Mucosa of rectum (tissue), 2 donors: ENCODE data around the gene SYT2.
"Not testable (repeated sequence)": the region's sequence is repeated elsewhere in the genome, so short reads cannot be mapped to it uniquely, and the experiment has no call there.

Experiments used
- H3K27ac ChIP-seq, 2 donors: one replicate each; pipeline ENCODE4 v1.7.0; 2013; ENCODE audit warnings: inconsistent platforms in 2 of 2, low read depth in 2 of 2, low read length in 2 of 2
- H3K27me3 ChIP-seq, 2 donors: one replicate each; pipeline ENCODE4 v1.7.0; 2013; ENCODE audit warnings: low read length in 2 of 2; ENCODE audit not compliant: control insufficient read depth in 2 of 2, insufficient read depth in 2 of 2
- H3K36me3 ChIP-seq, 2 donors: one replicate each; pipeline ENCODE4 v1.7.0; 2013; ENCODE audit warnings: low read length in 2 of 2; ENCODE audit not compliant: control insufficient read depth in 2 of 2, insufficient read depth in 2 of 2
- H3K4me1 ChIP-seq, 2 donors: one replicate each; pipeline ENCODE4 v1.7.0; 2013; ENCODE audit warnings: low read length in 2 of 2, mild to moderate bottlenecking in 1 of 2; ENCODE audit not compliant: control insufficient read depth in 2 of 2, insufficient read depth in 2 of 2
- H3K4me3 ChIP-seq, 2 donors: one replicate each; pipeline ENCODE4 v1.7.0; 2013; ENCODE audit warnings: low read length in 2 of 2
- H3K9ac ChIP-seq, 2 donors: one replicate each; pipeline ENCODE4 v1.7.0; 2013; ENCODE audit warnings: low read length in 2 of 2, low read depth in 1 of 2, mild to moderate bottlenecking in 1 of 2
- H3K9me3 ChIP-seq, 2 donors: one replicate each; pipeline ENCODE4 v1.7.0; 2013; ENCODE audit warnings: low read length in 2 of 2; ENCODE audit not compliant: control insufficient read depth in 2 of 2
- donor health status: healthy.
- donor health status: Normal muscosa, but diverticular disease.

The SYT2 gene

GRCh38 chr1:202648605-202649226 is 61.5 kb downstream of the SYT2 start:
- H3K4me3 ChIP-seq, result no peak overlapping the region
- H3K9ac ChIP-seq, result no peak overlapping the region
- H3K36me3 ChIP-seq, result no peaks in the 10 kb centered on the region
- no peaks in the 10 kb centered on the region for H3K9me3 ChIP-seq
- no peak overlapping the region for H3K27ac ChIP-seq
- H3K4me1 ChIP-seq, result no peaks in the 10 kb centered on the region
- peaks cover 10 to 14% of the 10 kb centered on the region in 2 donors for H3K27me3 ChIP-seq

DNA sequence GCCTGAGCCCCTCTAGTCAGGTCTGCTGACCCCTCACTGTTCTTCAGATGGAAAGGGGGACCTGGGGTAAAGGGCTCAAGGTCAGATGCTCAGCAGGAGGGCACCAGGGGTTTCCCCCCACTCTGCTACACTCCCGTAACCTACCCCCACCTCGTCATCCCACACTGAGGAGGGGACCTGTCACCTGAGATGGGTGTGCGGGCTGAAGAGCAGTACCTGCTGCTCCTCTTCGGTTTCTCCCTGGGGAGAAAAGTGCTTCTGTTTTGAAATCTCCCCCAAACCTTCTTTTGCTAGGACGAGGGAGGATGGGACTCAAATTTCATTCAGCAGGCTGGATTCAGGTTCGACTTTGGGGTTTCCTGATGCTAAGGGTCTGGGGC is 65.2 kb downstream of the SYT2 start:
- no peak overlapping the region for H3K27ac ChIP-seq
- peaks cover 4 to 5% of the 10 kb centered on the region in 2 donors for H3K4me1 ChIP-seq
- peaks cover 13 to 24% of the 10 kb centered on the region in 2 donors for H3K27me3 ChIP-seq
- H3K9me3 ChIP-seq, result no peaks in the 10 kb centered on the region
- H3K36me3 ChIP-seq, result no peaks in the 10 kb centered on the region
- H3K9ac ChIP-seq, result no peak overlapping the region
- H3K4me3 ChIP-seq, result no peak overlapping the region

DNA sequence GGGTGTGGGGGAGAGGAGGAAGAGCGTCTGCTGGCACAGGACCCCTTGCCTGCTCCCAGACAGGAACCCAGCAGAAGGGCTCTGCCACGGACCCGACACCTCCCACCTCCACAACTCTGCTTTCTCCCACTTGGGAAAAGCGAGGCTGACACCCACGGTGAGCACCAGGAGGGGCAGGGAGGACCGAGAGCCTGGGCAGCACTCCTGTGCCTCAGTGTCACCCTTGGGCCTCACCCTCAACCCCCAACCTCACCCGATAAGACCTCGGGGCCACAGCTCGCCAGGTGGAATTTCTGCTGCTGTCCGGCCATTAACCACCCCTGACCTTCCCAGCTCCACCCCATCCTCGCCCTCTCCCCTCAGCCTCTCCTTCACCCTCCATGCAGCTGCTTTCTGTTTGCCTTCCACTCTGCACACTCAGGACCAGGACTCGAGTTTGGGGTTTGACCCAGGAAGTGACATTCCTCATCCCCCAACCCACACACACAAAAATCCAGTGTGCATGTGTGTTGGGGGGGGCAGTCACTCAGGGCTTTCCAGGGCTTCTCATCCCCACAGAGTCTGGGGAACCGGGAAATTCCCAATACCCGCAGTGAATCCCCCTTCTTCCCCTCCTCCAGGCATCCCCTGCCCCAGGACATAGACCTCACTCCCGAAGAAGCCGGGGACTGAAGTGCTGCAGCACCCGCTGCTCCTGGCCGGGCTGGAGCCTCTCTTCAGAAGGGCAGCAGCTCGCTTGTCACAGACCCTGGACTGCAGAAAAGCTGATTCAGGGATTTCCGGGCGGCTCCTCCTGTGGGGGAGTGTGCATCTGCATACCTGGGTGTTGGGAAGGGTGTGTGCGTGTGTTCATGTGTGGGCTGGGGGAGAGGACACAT is 65.8 kb downstream of the SYT2 start:
- Histone ChIP-seq H3K36me3 (no peaks in the 10 kb centered on the region), H3K27ac (no peak overlapping the region), H3K4me3 (no peak overlapping the region), H3K9ac (no peak overlapping the region), H3K9me3 (no peaks in the 10 kb centered on the region), H3K4me1 (peaks cover 8 to 9% of the 10 kb centered on the region in 2 donors), H3K27me3 (peaks cover 13 to 24% of the 10 kb centered on the region in 2 donors)

DNA sequence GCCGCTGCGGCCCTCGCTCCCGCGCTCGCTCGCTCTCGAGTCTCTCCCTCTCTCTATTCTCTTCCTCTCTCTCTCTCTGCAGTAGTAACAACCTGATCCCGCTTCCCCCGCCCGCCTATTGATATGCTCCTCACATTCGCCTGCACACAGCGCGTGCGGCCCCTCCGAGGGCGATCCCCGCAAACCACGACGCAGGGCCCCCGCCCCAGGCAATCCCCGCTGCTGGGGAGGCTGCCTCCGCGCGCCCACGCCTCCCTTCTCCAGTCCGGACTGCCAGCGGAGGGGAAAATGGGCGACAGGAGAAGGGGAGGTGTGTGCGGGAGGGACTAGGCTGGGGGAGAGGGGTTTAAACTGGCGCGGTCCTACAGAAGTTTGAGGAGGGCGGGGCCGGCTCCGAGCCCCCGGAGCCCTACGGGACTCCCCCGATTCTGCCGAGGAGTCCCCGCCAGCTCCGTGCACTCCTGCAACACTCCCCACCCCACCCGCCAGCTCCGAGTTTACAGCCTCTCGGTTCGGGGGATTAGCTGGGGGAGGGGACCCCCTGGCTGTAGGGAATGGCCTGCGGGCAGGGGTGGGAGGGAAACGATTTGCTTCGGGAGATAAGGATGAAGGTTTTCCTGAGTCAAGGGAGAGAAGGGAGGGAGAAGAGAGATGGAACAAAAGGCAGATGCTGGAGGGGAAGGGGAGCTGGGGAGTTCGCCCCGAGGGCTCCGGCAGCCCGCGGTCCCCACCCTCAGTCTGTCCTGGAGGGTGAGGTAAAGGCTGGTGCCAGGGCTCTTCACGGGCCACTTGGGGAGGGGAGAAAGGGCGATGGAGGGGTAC is 66.6 kb downstream of the SYT2 start:
- Histone ChIP-seq H3K36me3 (no peaks in the 10 kb centered on the region), H3K9me3 (no peaks in the 10 kb centered on the region), H3K4me3 (peak overlapping the region; percentile 26 to 35), H3K27me3 (peaks cover 13 to 24% of the 10 kb centered on the region in 2 donors), H3K4me1 (peaks cover 15 to 16% of the 10 kb centered on the region in 2 donors), H3K27ac (no peak overlapping the region), H3K9ac (no peak overlapping the region)

GRCh38 chr1:202642619-202643291 is 67.5 kb downstream of the SYT2 start:
- peaks cover 13 to 24% of the 10 kb centered on the region in 2 donors for H3K27me3 ChIP-seq
- no peaks in the 10 kb centered on the region for H3K9me3 ChIP-seq
- peaks cover 18 to 19% of the 10 kb centered on the region in 2 donors for H3K4me1 ChIP-seq
- no peaks in the 10 kb centered on the region for H3K36me3 ChIP-seq
- H3K9ac ChIP-seq, result no peak overlapping the region
- H3K4me3 ChIP-seq, result peak overlapping the region; percentile 41 to 43
- H3K27ac ChIP-seq, result no peak overlapping the region

DNA sequence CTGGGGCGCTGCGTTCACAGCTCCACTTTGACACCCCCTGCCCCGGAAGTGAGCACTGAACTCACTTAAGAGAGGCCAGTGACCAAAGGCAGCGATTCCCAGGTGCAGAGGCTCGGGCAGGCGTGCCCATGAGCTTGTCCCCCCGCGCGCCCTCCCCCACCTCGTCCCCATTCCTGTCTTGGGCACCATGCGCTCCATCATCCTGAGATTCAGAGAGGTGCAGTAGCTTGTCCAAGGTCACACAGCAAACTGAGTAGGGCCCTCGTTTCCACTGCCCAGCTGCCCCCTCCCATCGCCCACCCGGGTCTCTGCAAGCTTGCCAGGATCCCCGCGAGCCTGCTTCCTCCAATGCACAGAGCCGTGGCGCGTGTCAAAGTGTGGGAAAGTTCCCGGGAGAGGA is 68.0 kb downstream of the SYT2 start:
- Histone ChIP-seq H3K9me3 (no peaks in the 10 kb centered on the region), H3K4me1 (peaks cover 18 to 19% of the 10 kb centered on the region in 2 donors), H3K36me3 (no peaks in the 10 kb centered on the region), H3K27me3 (peaks cover 13 to 24% of the 10 kb centered on the region in 2 donors), H3K4me3 (peak overlapping the region; percentile 41 to 43), H3K27ac (no peak overlapping the region), H3K9ac (no peak overlapping the region)

DNA sequence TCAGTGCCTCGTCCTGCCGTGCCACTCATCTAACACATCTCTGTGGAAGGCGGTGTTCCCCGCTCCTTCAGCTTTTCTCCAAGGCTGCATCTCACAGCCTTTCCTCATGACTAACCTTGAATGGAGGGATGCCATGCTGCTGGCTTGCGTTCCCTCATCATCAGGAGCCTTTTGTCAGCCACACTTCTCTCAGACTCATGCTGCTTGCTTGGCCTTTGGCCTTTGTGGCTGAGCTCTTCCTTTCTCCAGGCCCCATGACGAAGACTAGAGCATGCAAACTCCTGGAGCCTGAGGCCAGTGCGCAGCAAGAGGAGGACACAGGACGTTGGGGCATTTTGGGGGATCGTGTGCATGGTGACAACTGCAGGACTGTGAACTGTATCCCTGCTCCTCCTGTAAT is 70.8 kb downstream of the SYT2 start:
- Histone ChIP-seq H3K9ac (no peak overlapping the region), H3K36me3 (no peaks in the 10 kb centered on the region), H3K27me3 (peaks cover 17 to 18% of the 10 kb centered on the region in 2 donors), H3K27ac (no peak overlapping the region), H3K9me3 (no peaks in the 10 kb centered on the region), H3K4me1 (peaks cover 18 to 19% of the 10 kb centered on the region in 2 donors), H3K4me3 (no peak overlapping the region)

- not testable (repeated sequence) for H3K9me3 ChIP-seq, H3K9ac ChIP-seq, H3K4me3 ChIP-seq, H3K36me3 ChIP-seq
- Histone ChIP-seq H3K27ac (peak overlapping the region in 1 of 2 donors; percentile 9), H3K4me1 (peaks cover 18 to 19% of the 10 kb centered on the region in 2 donors), H3K27me3 (peaks cover 11% of the 10 kb centered on the region in 2 donors)
These were observed 71.5 kb downstream of the SYT2 start for GRCh38 chr1:202638701-202639305.

GRCh38 chr1:202638019-202638700 is 72.1 kb downstream of the SYT2 start:
- Histone ChIP-seq H3K4me3 (no peak overlapping the region), H3K9ac (no peak overlapping the region), H3K4me1 (peaks cover 18 to 19% of the 10 kb centered on the region in 2 donors), H3K36me3 (no peaks in the 10 kb centered on the region), H3K27me3 (peaks cover 9 to 10% of the 10 kb centered on the region in 2 donors), H3K9me3 (no peaks in the 10 kb centered on the region), H3K27ac (peak overlapping the region in 1 of 2 donors; percentile 48)
